GM10266 (cell line): ENCODE measurements around the gene NACC2.

Source experiments
- DNase-seq: peaks from one replicate; pipeline ENCODE4 v3.0.0; 2012; ENCODE audit errors: extremely low spot score
- CTCF ChIP-seq: IDR thresholded peaks from 2 replicates; pipeline ENCODE4 v1.5.1; 2012; ENCODE audit warnings: mild to moderate bottlenecking, low read depth; ENCODE audit not compliant: control insufficient read depth, insufficient read depth; ENCODE audit errors: missing control alignments

Gene NACC2

GRCh38 chr9:136002215-136002614 is 92.9 kb downstream of the NACC2 start:
- TF ChIP-seq CTCF, result no peak
- no peak for DNase-seq

GRCh38 chr9:136001231-136001630 is 93.9 kb downstream of the NACC2 start:
- no peak for DNase-seq
- TF ChIP-seq CTCF, result no peak

- no peak for DNase-seq
- no peak for TF ChIP-seq CTCF
These were observed 96.5 kb downstream of the NACC2 start for GRCh38 chr9:135998410-135999071.

GRCh38 chr9:135998016-135998380 is 97.1 kb downstream of the NACC2 start:
- TF ChIP-seq CTCF, result no peak
- DNase-seq, result no peak

GRCh38 chr9:135997090-135998015 is 97.7 kb downstream of the NACC2 start:
- no peak for TF ChIP-seq CTCF
- no peak for DNase-seq

GRCh38 chr9:135995816-135996215 is 99.3 kb downstream of the NACC2 start:
- no peak for TF ChIP-seq CTCF
- DNase-seq, result no peak
